ENCODE data around the gene GLMP. TPM values are rescaled to one million over a fixed set of nuclear protein-coding genes. Genes with fewer than 3 reads are reported as not detected.

GLMP gene
- total and polyA plus RNA-seq, 2 of the 13 experiments (the other 11 are each of a cell fraction or from before 2014, with no cell fraction given), result 44.6 to 75.8 TPM

GRCh38 chr1:156282479-156283222 lies 12.8 kb downstream of the GLMP start, which contains the start of gene SMG5 (continued):
- TF ChIP-seq ZNF800 (CRISPR knock-in tag; IDR thresholded peaks at IDR 0.05) (peak; percentile 50; the same call in 1 of the 2 replicates), MED1 (CRISPR knock-in tag; IDR thresholded peaks at IDR 0.05) (peak; percentile 73), ZNF616 (CRISPR knock-in tag; IDR thresholded peaks at IDR 0.05; ENCODE audit: low read depth) (0 out of 2 replicates have a peak, but pooled peaks have one; percentile 47), REL (CRISPR knock-in tag; conservative IDR thresholded peaks at IDR 0.05) (0 out of 2 replicates have a peak, but pooled peaks have one; percentile 46), ZNF747 (CRISPR knock-in tag; IDR thresholded peaks at IDR 0.05; ENCODE audit: borderline replicate concordance) (peak; percentile 78; the same call in 1 of the 2 replicates), ZFY (CRISPR knock-in tag; IDR thresholded peaks at IDR 0.05) (peak; percentile 79), HMG20B (CRISPR knock-in tag; conservative IDR thresholded peaks at IDR 0.05) (peak; percentile 59; the same call in 1 of the 2 replicates), ETV5 (CRISPR knock-in tag; IDR thresholded peaks at IDR 0.05; ENCODE audit: borderline replicate concordance) (peak; percentile 96), ZNF556 (CRISPR knock-in tag; IDR thresholded peaks at IDR 0.05; ENCODE audit: borderline replicate concordance) (peak; percentile 87; the same call in 1 of the 2 replicates), ZNF784 (CRISPR knock-in tag; IDR thresholded peaks at IDR 0.05; ENCODE audit: borderline replicate concordance) (0 out of 2 replicates have a peak, but pooled peaks have one; percentile 24), ZNF558 (CRISPR knock-in tag; IDR thresholded peaks at IDR 0.05; ENCODE audit: borderline replicate concordance) (no peak; the same call in 1 of the 2 replicates), ZFP36L1 (CRISPR knock-in tag; IDR thresholded peaks at IDR 0.05) (peak; percentile 79), REXO4 (CRISPR knock-in tag; IDR thresholded peaks at IDR 0.05; ENCODE audit: borderline replicate concordance) (no peak), ZBTB25 (CRISPR knock-in tag; IDR thresholded peaks at IDR 0.05) (peak; percentile 96), ZNF75D (CRISPR knock-in tag; IDR thresholded peaks at IDR 0.05; ENCODE audit: borderline replicate concordance) (peak; percentile 89; the same call in 1 of the 2 replicates), ZNF691 (CRISPR knock-in tag; IDR thresholded peaks at IDR 0.05; ENCODE audit: borderline replicate concordance, low read depth) (peak; percentile 27; the same call in 1 of the 2 replicates), ZNF569 (CRISPR knock-in tag; IDR thresholded peaks at IDR 0.05; ENCODE audit: borderline replicate concordance) (no peak; the same call in 1 of the 2 replicates), NCOR1 (IDR thresholded peaks at IDR 0.05; ENCODE audit: borderline replicate concordance, low read length) (peak; percentile 45; the same call in 1 of the 2 replicates), ZNF891 (CRISPR knock-in tag; IDR thresholded peaks at IDR 0.05) (peak; percentile 86; the same call in 1 of the 2 replicates), ZNF234 (CRISPR knock-in tag; conservative IDR thresholded peaks at IDR 0.05) (no peak), SKI (IDR thresholded peaks at IDR 0.05; ENCODE audit: partially characterized antibody) (peak; percentile 15), ZBTB2 (CRISPR knock-in tag; IDR thresholded peaks at IDR 0.05; ENCODE audit: low read depth) (peak; percentile 74), RFXANK (CRISPR knock-in tag; IDR thresholded peaks at IDR 0.05) (peak; percentile 74; the same call in 1 of the 2 replicates)
